OCI-M2 (cell line): Measurements from ENCODE around the gene MYPN.
"Not testable (repeated sequence)": the region's sequence is repeated elsewhere in the genome, so short reads cannot be mapped to it uniquely, and the experiment has no call there.

Experiments
- DNase-seq: peaks from one replicate; lab custom pipeline; 2025; ENCODE audit not compliant: unreplicated experiment; lab: John Stamatoyannopoulos, UW

Gene MYPN

GRCh38 chr10:68135362-68135761 is 26.1 kb downstream of the MYPN start:
- no peak for DNase-seq

GRCh38 chr10:68135922-68136792 is 26.9 kb downstream of the MYPN start:
- DNase-seq: no peak

- DNase-seq: no peak
Observed at GRCh38 chr10:68137171-68137570, 27.9 kb downstream of the MYPN start.

GRCh38 chr10:68138526-68138925 is 29.2 kb downstream of the MYPN start:
- no peak for DNase-seq

GRCh38 chr10:68139448-68140272 is 30.4 kb downstream of the MYPN start:
- no peak for DNase-seq

- no peak for DNase-seq
Observed at GRCh38 chr10:68142761-68143160, 33.5 kb downstream of the MYPN start.

GRCh38 chr10:68144709-68145108 is 35.4 kb downstream of the MYPN start:
- no peak for DNase-seq

GRCh38 chr10:68145705-68146104 is 36.4 kb downstream of the MYPN start:
- no peak for DNase-seq

- no peak for DNase-seq
Observed at GRCh38 chr10:68146133-68146532, 36.8 kb downstream of the MYPN start.

GRCh38 chr10:68151453-68151852 is 42.2 kb downstream of the MYPN start:
- DNase-seq: no peak

- no peak for DNase-seq
Observed at GRCh38 chr10:68153473-68154210, 44.4 kb downstream of the MYPN start.

GRCh38 chr10:68154211-68154497 is 44.9 kb downstream of the MYPN start:
- no peak for DNase-seq

GRCh38 chr10:68155615-68156210 is 46.4 kb downstream of the MYPN start:
- no peak for DNase-seq

- DNase-seq: no peak
Observed at GRCh38 chr10:68156373-68157185, 47.3 kb downstream of the MYPN start.

- DNase-seq: not testable (repeated sequence)
Observed at GRCh38 chr10:68157522-68157921, 48.2 kb downstream of the MYPN start.

GRCh38 chr10:68158031-68158430 is 48.7 kb downstream of the MYPN start:
- no peak for DNase-seq

- no peak for DNase-seq
Observed at GRCh38 chr10:68163735-68164134, 54.4 kb downstream of the MYPN start.

- DNase-seq: no peak
Observed at GRCh38 chr10:68165643-68166042, 56.4 kb downstream of the MYPN start.

GRCh38 chr10:68166871-68167585 is 57.7 kb downstream of the MYPN start:
- no peak for DNase-seq
